Measurements from ENCODE around the gene OR10T2.

DNA sequence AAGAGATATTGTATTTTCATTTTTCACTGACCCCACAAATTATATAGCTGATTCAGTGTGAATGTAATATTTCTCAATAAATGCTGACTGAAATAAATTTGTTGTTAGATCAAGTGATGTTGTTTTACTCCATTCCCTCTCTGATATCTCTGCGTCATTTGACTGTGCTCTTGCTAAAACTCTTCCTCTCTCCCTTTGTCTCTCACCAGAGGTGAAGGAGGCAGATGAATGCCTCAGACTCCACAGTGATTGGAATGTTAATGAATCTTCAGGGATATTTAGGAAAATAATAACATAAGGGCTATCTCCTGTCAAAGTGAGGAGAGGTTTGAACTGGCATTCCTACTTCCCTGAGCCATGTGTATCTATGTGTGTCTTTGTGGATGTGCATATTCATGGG is 41.8 kb downstream of the OR10T2 start:
- TF ChIP-seq POLR2A (IDR thresholded peaks at IDR 0.05), result no peak
- TF ChIP-seq POLR2AphosphoS5 (IDR thresholded peaks at IDR 0.05), result no peak
- TF ChIP-seq, protein P1, sequence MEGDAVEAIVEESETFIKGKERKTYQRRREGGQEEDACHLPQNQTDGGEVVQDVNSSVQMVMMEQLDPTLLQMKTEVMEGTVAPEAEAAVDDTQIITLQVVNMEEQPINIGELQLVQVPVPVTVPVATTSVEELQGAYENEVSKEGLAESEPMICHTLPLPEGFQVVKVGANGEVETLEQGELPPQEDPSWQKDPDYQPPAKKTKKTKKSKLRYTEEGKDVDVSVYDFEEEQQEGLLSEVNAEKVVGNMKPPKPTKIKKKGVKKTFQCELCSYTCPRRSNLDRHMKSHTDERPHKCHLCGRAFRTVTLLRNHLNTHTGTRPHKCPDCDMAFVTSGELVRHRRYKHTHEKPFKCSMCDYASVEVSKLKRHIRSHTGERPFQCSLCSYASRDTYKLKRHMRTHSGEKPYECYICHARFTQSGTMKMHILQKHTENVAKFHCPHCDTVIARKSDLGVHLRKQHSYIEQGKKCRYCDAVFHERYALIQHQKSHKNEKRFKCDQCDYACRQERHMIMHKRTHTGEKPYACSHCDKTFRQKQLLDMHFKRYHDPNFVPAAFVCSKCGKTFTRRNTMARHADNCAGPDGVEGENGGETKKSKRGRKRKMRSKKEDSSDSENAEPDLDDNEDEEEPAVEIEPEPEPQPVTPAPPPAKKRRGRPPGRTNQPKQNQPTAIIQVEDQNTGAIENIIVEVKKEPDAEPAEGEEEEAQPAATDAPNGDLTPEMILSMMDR (IDR thresholded peaks at IDR 0.05), result no peak
- no peak for TF ChIP-seq EP300 (IDR thresholded peaks at IDR 0.05)
